ENCODE results near the gene COL4A1.

COL4A1 gene

DNA sequence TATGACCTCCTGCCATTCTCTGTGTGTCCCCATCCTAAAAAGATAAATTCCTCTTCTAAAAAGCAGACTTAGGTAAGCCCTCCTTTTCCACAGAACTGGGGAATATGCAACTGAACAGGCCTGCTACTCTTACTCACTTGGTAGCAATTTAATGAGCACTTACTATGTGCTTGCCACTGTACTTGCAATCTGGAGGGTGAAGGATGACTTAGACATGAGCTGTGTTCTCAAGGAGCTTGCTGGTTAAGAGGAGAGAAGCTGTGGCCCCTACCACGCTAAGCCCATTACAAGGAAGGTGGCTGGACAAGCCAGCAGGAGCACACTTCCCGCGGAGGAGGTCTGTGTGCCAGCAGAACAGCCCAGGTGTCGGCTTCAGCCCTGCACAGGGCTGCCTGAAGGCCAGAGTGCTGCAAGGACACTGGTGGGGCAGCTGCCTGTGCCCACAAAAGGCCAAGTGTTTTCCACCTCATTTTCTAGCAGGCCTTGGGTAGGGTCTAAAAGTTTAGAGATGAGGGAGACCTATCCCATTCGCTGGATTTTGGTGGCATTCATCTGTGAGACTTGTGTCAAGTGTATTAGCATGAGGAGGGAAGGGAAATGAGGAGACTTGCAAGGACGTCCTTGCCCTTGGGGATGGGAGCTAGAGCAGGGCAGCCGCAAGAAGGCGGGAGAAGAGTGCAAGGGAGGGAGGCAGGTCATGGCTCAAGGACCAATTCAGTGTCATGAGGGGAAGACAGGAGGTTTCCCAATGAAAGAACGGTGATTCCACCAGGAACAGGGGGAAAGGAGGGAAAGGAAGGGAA is 52.0 kb downstream of the COL4A1 start:
- DNase-seq, result no peak

DNA sequence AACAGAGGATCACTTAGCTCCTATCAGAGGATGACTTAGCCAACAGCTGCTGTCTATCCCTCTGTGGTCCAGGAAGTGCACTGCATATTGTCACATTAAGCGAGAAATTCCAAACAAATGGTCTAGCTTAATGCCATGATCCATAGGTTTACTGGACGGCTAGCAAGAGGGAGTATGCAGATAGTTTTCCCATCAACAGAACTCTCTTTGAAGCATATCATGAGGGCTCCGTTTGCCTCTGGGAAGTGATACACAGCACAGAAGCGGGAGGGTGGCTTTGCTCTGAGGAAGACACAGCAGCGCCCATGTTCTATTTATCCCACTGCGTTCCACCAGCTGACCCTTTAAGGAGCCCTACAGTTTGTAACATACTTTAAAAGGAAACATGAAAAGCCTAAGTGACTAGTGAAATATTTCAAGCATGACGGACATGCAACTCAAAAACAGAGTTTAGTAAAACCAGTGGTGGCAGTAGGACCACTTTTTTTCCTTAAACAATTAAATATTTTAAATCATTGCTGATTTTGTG is 52.7 kb downstream of the COL4A1 start:
- no peak for DNase-seq

DNA sequence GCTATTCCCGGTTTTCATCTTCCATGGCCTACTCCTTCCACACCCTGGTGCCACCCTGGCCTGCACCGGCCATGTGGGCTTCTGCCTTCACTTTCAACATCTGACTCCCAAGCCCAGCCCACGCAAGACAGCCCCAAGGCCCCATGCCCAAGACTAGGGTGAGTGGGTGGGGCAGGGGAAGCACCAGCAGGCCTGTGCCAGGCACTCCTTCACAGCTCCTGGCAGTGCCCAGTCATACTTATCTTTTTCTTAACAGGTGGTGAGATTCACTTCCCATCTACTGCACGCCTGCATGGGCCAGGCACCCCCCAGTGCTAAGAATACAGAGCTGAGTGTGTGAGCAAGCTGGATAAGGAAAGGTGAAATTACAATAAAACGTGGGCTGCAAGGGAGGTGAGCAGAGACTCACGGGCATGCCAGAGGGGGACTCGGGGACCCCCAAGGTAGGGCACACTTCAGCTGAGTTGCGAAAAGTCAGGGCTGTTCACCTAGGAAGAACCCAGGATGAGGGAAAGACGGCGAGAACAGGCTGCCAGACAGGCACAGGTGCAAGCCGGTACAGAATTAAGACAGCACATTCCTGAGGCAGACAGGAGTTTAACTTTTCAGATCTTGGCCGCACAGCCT is 55.7 kb downstream of the COL4A1 start:
- DNase-seq, result no peak

DNA sequence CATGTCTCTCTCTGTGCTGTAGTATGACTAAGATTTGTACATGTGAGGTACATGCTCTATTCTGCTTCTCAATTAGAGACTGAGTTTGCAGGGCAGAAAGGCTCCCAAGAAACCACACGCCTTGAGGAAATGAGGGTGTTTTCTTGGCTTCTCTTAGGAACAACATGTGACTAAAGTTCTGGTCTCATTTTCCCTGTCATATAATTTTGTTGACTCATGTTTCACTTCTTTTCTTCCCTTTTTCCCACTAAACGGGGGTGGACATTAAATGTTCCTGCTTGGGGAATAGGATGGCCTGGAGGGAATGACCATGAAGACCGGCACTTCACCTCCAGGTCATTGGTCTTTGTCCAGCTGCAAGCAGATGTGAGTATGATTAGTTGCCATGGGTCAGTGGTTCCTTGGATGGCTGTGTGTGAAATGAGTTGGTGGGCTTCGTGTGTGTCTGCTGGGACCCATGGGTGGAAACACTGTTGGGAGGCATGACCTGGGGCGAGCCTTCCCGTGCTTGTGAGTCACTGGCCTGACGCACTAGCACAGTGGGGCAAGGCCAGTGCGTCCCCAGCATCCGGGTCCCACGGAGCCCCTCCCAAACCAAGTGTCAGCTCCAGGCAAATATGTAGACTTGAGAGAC is 56.6 kb downstream of the COL4A1 start:
- no peak for DNase-seq

DNA sequence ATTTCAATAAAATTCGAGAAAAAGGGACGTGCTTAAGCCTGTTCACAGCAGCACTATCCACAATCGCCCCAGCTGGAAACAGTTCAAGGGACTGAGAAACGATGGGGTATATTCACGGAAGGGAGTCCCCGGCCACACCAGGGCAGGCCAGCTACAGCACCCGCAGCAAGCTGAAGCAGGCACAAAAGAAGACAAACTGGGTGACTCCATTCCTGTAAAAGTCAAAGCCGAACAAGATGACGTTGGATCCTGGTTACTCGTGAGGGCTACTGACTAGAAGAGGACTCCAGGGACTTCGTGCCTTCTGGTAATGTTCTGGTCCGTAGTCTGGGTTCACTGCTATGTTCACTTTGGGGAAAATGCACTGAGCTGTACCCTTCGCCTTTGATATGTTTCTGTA is 57.6 kb downstream of the COL4A1 start:
- DNase-seq, result no peak

DNA sequence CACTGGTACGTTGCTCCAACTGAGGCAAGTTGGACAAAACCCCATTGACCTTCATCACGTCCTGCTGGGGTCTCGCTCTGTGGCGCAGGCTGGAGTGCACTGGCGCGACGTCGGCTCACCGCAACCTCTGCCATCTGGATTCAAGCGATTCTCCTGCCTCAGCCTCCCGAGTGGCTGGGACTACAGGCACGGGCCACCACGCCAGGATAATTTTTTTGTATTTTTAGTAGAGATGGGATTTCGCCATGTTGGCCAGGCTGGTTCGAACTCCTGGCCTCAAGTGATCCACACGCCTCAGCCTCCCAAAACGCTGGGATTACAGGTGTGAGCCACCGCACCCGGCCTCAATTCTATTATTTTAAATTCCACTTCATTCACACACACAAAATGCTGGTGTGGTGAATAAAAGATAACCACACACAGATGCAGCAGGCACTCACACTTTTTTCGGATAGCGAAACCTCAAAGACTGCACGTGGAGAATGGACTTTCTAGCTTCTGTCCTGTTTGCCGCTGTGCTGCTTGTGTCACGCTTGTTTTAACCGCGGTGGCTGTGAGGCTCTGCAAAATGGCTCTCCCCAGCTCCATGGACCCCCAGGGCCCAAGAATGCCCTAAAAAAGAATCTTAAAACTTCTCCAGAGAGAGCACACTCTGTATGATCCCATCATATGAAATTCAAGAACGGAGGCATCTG is 58.4 kb downstream of the COL4A1 start:
- no peak for DNase-seq

DNA sequence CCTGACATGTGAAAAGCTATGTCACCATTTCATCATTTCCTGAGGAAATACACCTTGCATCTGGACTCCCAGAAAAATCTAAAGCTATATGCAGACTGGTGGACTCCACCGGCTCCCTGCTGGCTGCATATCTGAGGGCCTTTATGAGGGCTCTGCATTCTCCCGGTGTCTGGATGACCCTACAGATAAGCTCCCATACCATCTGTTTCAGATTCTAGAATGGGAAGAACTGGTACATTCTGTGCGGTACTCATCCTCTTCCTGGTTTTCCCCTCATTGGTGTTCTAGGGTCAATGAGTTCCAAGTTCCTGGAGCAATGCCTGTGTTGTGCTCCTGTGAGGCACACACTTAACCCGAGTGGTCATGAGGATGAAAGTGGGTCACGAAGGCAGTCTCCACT is 60.4 kb downstream of the COL4A1 start:
- DNase-seq, result no peak

DNA sequence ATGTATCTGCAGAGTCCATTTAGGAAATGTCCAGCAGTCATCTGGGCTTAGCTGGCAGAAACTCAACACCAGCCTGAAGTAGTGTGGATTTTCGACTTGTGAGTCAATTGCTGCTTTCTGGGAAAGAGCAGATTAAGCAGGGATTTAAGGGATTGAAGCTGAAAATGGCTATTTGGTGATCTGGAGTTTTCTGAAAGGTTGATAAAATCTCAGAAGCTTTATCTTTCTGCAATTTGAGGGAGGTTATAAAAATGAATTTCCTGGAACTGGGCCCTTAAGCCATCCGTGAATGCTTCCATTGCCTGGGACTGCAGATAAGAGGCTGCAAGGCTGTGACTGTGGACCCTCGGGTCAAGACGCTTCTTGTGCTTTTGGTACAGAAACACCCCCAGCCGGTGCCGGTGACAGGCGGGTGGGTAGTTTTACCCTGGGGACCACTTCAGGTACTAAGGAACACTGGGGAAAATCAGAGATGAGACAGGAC is 61.5 kb downstream of the COL4A1 start:
- DNase-seq, result no peak

DNA sequence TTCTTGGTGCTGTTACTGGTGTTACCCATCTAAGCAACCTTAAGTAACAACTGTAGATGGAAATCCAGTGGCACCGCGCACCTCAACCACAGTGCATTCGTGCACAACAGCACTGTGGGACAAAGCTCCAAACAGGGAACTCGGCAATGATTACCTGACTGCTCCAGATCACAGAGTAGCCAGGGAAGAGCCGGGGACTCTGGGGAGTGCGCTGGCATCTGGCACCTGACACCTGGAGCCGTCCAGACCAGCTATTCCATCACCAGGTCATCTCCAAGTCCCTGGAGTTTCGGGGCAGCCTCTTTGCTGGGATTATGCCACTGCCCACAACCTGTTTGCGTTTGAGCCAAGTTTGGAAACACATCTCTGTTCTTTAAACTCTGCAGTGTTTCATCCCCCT is 62.0 kb downstream of the COL4A1 start:
- no peak for DNase-seq

DNA sequence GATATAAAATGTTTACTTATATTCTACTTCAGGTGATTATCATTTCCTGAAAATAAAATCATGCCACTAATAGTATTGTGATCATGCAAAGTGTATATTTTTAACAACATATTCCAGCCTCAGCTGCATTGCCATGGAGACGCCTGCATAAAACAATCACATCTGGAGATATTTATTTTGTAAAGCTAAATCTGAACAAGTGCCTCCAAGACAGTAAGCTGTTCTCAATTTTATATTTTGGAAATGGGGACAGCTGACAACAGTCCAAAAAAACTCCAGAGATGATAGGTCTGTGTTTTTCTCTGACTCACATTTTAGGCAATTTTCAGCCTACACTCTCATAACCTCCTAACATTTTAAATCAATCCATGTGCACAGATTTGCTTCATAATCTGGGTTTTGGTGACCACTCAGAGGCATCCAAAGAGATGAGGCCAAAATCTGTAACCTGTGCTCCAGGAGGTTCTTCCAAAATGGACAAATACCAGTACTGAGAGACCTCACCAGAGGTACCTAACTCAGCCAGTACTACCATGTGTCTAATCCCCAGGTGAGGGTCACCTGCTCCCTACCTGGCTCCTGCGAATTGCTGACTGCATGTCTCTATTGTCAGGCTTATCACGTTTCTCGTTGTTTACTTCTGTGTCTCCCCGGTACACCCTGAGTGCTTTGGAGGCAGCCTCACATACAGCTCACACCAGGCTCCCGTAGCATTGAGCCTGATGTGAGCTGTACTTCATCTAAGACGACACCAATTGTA is 62.7 kb downstream of the COL4A1 start:
- DNase-seq, result no peak

DNA sequence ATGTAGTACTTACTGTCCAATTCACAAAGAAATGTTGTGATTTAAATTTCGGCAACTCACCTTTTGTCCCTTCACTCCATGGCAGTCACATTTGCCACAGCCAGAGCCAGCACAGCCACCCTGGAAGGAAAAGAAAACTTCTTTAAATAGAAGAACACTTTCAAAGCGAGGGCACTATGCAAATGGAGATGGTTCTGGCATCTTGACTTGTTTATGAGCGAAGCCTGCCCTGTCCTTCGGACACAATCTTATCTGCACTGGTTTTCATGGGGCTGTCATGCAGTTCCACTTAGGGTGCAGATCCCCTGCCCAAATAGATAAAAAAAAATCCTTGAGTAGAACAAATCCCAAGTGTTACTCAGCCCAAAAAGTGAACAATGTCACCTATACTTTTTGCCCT is 64.3 kb downstream of the COL4A1 start:
- no peak for DNase-seq

DNA sequence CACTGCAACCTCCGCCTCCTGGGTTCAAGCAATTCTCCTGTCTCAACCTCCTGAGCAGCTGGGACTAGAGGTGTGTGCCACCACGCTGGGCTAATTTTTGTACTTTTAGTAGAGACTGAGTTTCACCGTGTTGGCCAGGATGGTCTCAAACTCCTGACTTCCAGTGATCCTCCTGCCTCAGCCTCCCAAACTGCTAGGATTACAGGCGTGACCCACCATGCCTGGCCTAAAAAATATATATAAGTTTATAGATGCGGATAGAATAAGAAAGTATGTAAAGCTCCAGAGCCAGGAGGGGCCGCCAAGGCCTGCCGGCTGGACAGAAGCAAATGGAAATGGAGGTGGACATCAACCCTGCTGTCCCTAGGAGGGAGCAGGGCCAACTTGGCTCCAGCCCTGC is 66.0 kb downstream of the COL4A1 start:
- no peak for DNase-seq

DNA sequence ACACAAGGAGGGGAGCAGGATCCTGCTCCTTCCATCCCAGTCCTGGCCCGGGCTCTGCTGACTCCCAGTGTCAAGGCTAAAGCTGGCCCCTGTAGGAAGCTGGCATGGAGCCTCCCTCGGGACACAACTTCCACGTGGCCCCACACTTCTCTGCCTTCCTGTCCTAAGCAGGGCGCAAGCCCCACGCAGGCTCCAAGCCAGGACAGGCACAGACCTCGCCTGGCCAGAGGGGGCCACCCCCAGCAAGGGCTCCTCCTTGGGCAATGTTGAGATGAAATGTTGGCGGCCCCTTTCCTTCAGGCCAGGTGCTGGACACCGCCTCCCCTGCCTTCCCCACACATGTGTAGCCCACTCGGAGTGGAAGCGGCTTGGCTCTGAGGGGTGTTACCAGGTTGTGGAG is 66.6 kb downstream of the COL4A1 start:
- DNase-seq, result no peak

DNA sequence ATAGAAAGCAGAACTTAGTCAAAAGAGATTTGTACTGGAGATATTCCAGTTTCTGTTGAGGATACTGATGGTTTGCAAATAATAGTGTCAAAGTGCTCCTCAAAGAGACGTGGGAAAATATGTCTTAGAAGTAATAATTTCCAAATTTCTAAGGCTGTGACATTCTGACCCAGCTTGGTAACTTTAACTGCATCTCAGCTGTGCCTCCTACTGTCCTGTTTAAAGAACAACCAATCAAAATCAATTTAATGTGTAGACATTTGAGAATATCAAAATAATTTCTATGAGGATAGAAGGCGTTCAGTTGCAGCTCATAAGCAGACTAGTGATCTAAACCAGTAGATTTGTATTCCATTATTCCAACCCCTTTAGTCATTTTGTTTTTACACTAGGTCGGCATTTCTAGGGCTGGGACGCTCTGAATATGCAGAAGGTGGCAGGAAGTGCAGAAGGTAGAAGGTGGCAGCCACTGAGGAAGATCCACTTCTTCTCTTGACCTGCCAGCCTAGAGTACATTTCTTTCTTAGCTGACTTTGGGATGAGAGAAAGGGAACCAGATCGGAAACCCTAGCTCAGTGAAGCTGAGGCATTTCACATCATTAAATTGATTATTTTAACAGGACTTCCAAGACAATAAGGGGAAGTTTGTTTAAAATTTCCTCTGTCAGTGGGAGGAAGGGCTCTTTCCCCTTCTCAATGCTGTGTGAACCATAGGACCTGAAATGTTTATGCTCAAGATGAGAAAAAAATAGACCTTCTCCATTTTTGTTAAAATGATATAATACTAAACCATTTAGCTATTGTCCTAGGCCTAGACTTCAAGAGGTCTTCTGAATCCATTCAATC is 67.5 kb downstream of the COL4A1 start:
- no peak for DNase-seq

DNA sequence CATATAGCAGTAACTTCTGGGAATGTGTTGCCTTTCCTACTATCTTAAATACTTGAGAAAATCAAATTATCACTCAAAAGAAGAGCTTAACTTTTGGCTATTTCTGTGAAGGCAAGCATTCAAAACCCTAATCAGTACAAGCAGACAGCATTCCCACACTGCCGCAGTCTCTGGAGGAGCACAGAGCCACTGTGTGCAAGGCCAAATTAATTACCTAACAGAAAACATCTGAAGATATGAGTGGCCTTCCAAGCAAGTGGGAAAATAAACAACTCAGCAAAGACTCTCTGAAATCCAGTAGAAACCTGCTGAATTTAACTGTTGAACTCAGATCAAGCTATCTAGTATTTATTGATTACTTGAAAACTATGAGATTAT is 68.2 kb downstream of the COL4A1 start:
- DNase-seq, result no peak

DNA sequence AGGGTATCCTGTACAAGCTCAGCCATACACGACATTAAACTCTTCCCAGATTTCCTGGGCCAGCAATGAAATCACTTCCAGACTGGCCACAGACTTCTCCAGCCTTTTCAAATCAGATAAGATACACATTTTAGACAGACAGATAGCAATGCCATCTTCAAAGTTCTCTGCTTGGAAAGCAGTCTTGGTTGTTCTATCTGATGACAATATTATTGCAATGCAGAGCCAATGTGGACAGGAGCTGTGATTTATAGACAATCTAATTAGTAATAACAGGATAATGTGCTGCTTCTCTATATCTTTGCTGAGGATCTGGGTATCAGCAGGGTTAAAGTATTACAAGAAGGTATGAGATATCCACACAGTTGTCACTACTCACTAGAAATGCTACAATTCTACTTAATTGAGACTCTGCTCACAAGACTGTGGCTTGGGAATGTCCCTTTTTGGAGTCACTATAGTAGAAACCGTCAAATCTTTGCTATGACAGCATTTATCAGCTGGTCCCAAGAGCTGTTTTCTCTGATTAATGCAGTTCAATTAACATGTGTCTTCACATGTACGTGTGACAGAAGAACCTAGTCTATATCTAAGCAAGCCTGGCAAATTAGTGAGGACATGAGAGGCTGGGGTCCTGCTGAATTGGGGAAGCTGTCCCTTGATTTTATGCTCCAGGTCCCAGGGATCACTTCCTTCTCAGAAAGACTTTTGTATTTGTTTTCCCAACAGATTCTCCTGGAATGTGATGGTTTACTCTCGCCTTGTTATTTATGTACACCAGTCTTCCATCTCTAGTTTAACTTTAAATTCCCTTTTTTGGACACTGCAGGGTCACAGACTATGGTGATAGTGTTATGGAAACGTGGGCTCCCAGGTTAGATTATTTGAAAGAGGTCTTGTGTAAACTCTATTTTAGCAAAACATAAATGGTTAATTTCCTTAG is 68.8 kb downstream of the COL4A1 start:
- DNase-seq, result no peak

DNA sequence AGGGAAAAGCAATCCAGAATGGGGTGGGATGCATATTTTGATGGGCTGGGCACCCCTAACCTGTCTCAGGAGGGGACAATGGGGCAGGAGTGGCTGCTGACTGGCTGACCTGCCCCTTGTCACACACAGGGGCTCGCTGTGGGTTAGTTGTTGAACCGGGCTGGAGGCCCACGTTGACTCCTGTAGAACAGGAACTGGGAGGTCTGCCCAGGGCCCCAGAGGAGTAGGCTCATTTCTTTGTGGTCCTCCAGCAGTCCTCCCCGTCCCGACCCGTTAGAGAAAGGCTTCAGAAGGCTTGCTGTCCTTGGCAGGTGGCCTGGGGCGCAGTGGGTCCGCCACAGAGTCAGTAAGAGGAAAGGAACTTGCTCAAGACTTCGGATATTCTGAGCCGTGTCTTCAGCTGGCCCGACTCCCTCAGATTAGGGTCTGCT is 70.1 kb downstream of the COL4A1 start:
- DNase-seq, result no peak

DNA sequence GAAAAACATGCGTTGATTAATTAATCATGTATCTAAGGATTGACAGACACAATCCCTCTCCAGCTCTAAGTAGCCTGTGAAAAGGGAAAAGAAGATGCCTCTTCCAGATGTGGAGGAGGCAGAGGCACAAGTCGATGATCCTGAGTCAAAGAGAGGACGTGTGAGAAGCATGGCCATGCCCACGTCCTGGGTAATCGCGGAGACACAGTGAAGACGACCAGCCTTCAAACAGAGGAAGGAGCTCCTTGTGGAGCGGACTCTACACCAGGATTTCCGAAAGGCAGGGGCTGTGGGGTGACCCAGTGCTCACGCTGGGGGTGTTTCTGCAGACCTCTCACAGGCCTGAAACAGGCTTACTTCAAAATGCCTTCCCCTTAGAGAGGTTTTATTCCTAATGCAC is 70.5 kb downstream of the COL4A1 start:
- DNase-seq, result no peak

DNA sequence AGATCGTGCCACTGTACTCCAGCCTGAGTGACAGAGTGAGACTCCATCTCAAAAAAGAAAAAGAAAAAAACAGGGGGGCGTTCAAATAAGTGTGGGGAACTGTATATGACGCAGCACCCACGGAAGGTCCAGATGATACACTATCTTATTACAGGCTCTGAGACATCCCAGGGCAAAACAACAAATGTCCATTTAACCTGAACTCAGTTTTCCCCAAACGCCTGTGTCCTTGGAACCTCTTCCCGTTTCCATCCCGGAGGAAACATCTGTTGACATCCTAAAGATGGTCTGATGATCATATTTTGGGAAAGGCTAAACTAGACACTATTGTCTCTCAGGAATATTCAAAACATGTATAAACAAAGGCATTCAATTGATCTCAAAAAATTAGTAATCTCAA is 72.4 kb downstream of the COL4A1 start:
- DNase-seq, result no peak

DNA sequence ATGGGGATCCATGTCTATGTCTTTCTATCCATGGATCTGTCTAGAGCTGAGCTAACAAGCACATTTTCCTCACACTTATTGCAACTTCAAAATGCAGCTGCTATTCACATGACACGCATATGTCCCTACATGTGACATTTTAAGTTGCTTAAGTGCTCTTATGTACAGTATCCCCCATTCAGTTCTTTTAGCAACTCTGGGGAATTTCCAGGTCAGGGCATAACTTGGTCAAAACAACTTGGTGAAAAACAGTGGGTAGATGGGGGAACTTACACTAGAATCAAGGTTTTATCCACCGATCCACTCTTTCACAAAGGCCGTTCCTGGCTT is 73.0 kb downstream of the COL4A1 start:
- no peak for DNase-seq
